Measurements from ENCODE around the gene ARHGAP31.

DNA sequence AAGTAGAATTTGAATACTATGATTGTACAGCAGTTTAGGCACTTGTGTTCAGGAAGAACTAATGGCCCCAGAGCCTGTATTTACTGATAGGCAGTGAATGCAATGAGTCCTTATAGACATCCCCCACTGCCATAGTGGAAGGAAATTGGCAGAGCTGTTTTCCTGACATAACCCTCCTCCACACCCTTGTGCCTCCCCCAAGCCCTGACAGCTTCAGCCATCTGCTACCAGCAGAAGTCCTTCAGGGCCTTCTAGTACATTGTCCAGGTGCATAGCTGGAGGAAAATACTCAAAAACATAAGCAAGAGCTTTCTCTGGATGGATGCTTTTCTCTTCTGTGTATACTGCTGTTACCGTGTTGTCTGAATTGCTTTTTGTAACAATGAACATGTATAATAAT, 20.6 kb downstream of the ARHGAP31 start:
- TF ChIP-seq, protein P1, sequence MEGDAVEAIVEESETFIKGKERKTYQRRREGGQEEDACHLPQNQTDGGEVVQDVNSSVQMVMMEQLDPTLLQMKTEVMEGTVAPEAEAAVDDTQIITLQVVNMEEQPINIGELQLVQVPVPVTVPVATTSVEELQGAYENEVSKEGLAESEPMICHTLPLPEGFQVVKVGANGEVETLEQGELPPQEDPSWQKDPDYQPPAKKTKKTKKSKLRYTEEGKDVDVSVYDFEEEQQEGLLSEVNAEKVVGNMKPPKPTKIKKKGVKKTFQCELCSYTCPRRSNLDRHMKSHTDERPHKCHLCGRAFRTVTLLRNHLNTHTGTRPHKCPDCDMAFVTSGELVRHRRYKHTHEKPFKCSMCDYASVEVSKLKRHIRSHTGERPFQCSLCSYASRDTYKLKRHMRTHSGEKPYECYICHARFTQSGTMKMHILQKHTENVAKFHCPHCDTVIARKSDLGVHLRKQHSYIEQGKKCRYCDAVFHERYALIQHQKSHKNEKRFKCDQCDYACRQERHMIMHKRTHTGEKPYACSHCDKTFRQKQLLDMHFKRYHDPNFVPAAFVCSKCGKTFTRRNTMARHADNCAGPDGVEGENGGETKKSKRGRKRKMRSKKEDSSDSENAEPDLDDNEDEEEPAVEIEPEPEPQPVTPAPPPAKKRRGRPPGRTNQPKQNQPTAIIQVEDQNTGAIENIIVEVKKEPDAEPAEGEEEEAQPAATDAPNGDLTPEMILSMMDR (conservative IDR thresholded peaks at IDR 0.05; ENCODE audit: low read depth in 2 of 2): no peak
- TF ChIP-seq EZH2 (IDR thresholded peaks at IDR 0.05; ENCODE audit: low read depth, unreplicated experiment) (no peak), EZH2phosphoT487 (IDR thresholded peaks at IDR 0.05; ENCODE audit: unreplicated experiment) (no peak), ZNF114 (CRISPR knock-in tag; IDR thresholded peaks at IDR 0.05) (no peak), POLR2AphosphoS5 (IDR thresholded peaks at IDR 0.05; ENCODE audit: low read depth) (no peak), CREB1 (CRISPR knock-in tag; IDR thresholded peaks at IDR 0.05; ENCODE audit: low read depth) (no peak), STAT1 (IDR thresholded peaks at IDR 0.05; ENCODE audit: unreplicated experiment) (no peak)
- TF ChIP-seq, protein P2, sequence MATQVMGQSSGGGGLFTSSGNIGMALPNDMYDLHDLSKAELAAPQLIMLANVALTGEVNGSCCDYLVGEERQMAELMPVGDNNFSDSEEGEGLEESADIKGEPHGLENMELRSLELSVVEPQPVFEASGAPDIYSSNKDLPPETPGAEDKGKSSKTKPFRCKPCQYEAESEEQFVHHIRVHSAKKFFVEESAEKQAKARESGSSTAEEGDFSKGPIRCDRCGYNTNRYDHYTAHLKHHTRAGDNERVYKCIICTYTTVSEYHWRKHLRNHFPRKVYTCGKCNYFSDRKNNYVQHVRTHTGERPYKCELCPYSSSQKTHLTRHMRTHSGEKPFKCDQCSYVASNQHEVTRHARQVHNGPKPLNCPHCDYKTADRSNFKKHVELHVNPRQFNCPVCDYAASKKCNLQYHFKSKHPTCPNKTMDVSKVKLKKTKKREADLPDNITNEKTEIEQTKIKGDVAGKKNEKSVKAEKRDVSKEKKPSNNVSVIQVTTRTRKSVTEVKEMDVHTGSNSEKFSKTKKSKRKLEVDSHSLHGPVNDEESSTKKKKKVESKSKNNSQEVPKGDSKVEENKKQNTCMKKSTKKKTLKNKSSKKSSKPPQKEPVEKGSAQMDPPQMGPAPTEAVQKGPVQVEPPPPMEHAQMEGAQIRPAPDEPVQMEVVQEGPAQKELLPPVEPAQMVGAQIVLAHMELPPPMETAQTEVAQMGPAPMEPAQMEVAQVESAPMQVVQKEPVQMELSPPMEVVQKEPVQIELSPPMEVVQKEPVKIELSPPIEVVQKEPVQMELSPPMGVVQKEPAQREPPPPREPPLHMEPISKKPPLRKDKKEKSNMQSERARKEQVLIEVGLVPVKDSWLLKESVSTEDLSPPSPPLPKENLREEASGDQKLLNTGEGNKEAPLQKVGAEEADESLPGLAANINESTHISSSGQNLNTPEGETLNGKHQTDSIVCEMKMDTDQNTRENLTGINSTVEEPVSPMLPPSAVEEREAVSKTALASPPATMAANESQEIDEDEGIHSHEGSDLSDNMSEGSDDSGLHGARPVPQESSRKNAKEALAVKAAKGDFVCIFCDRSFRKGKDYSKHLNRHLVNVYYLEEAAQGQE (IDR thresholded peaks at IDR 0.05; ENCODE audit: unreplicated experiment): no peak

Measured in GM23338 (cell line).